ENCODE results near the gene MYRFL.
"Not testable (repeated sequence)": the region's sequence is repeated elsewhere in the genome, so short reads cannot be mapped to it uniquely, and the experiment has no call there.

- TF ChIP-seq POLR2AphosphoS5, POLR2A, CTCF (IDR thresholded peaks at IDR 0.05): not testable (repeated sequence)
Observed at GRCh38 chr12:69994086-69994485, 169.1 kb downstream of the MYRFL start.

Measured in upper lobe of left lung (tissue), 4 donors.